ENCODE results near the gene BUD13.

BUD13 gene

GRCh38 chr11:116792869-116793771, 20.3 kb upstream of the BUD13 start:
- DNase-seq, result peak; percentile 80

GRCh38 chr11:116792144-116792868, 19.5 kb upstream of the BUD13 start:
- DNase-seq, result no peak

GRCh38 chr11:116791813-116792143, 19.0 kb upstream of the BUD13 start, which contains the start of gene APOA5:
Gene APOA5 (minus strand): TSS chr11:116791879. CDS start chr11:116791860, 19 bp downstream.
- no peak for DNase-seq

GRCh38 chr11:116791002-116791812, 18.4 kb upstream of the BUD13 start:
- peak; percentile 63 for DNase-seq

GRCh38 chr11:116790167-116791001, 17.6 kb upstream of the BUD13 start:
- no peak for DNase-seq

GRCh38 chr11:116788975-116789374, 16.2 kb upstream of the BUD13 start:
- no peak for DNase-seq

GRCh38 chr11:116788534-116788933, 15.7 kb upstream of the BUD13 start:
- no peak for DNase-seq

- peak; percentile 65 for DNase-seq
These were observed 15.1 kb upstream of the BUD13 start, which contains the start of gene ZPR1 for GRCh38 chr11:116787786-116788486. Gene ZPR1 (minus strand): TSS chr11:116788023. CDS start chr11:116787990, 33 bp downstream.

- DNase-seq, result no peak
These were observed 14.6 kb upstream of the BUD13 start for GRCh38 chr11:116787436-116787785.

- no peak for DNase-seq
These were observed 14.2 kb upstream of the BUD13 start for GRCh38 chr11:116786966-116787365.

- no peak for DNase-seq
These were observed 13.5 kb upstream of the BUD13 start for GRCh38 chr11:116786326-116786725.

GRCh38 chr11:116782728-116783127, 9.9 kb upstream of the BUD13 start:
- no peak for DNase-seq

GRCh38 chr11:116778556-116778955, 5.8 kb upstream of the BUD13 start:
- DNase-seq, result no peak

- DNase-seq, result no peak
These were observed 4.3 kb upstream of the BUD13 start for GRCh38 chr11:116777056-116777455.

- DNase-seq, result no peak
These were observed 3.8 kb upstream of the BUD13 start for GRCh38 chr11:116776522-116776984.

- DNase-seq, result no peak
These were observed 3.2 kb upstream of the BUD13 start for GRCh38 chr11:116775975-116776374.

GRCh38 chr11:116774661-116775060, 1.9 kb upstream of the BUD13 start:
- no peak for DNase-seq

- no peak for DNase-seq
These were observed 663 bp upstream of the BUD13 start for GRCh38 chr11:116773203-116774097.

- no peak for DNase-seq
These were observed 852 bp downstream of the BUD13 start for GRCh38 chr11:116771935-116772334.

GRCh38 chr11:116762132-116762531, 10.7 kb downstream of the BUD13 start:
- DNase-seq, result no peak

Data from fibroblast of upper back skin (primary cell).